ENCODE measurements around the gene ABI3BP.
"Not testable (repeated sequence)": the region's sequence is repeated elsewhere in the genome, so short reads cannot be mapped to it uniquely, and the experiment has no call there.

Gene ABI3BP, protein sequence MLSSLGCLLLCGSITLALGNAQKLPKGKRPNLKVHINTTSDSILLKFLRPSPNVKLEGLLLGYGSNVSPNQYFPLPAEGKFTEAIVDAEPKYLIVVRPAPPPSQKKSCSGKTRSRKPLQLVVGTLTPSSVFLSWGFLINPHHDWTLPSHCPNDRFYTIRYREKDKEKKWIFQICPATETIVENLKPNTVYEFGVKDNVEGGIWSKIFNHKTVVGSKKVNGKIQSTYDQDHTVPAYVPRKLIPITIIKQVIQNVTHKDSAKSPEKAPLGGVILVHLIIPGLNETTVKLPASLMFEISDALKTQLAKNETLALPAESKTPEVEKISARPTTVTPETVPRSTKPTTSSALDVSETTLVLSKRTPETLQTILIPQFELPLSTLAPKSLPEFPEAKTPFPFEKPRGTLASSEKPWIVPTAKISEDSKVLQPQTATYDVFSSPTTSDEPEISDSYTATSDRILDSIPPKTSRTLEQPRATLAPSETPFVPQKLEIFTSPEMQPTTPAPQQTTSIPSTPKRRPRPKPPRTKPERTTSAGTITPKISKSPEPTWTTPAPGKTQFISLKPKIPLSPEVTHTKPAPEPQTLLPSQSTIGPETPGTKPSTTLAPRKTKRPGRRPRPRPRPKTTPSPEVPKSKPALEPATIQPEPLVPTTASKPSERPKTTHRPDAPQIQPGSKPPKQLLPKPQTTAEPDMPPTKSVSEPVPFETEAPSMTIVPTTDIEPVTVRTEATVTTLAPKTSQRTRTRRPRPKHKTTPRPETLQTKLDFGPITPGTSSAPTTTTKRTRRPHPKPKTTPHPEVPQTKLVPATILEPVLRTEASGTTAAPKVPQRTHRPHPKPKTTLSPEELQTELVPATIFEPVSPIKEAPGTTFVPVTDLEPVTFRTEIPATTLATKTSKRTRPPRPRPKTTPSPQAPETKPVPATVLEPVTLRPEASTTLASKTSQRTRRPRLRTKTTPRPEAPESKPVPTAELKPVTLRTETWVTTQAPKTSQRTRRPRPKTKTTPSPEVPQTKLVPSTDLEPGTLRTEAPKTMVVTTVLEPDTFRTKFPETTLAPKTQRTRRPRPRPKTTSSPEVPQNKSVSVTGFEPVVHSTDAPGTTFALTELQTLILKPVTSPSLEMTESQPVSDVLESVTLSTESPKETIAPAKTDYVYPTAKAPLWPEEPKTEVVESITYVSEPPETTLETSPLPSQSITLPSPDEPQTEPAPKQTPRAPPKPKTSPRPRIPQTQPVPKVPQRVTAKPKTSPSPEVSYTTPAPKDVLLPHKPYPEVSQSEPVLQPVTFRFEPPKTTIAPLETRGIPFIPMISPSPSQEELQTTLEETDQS (N-terminal part only)

DNA sequence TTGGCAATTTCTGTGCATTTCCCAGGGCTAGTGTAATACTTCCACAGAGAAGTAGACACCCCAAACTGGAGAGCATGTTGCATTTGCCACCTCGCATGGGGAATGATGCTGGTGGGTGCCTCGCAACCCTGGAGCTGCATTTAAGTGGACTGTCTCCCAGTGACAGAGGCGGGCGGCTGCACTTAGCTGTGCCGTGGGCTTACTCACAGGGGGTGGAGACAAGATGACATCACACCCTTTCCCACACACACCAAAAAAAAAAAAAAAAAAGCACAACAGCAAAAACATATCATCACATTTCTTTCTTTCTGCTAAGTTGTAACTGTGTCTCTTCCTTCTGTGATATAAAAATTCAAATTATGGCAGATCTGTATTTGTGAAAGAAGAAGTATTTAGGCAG is at the start of gene ABI3BP:
Gene ABI3BP (minus strand): TSS at position 113 of the 400 bp plus-strand sequence. CDS start 37 bp downstream, at position 76.
- DNase-seq (ENCODE audit: low read depth, low spot score), result peak; percentile 83

DNA sequence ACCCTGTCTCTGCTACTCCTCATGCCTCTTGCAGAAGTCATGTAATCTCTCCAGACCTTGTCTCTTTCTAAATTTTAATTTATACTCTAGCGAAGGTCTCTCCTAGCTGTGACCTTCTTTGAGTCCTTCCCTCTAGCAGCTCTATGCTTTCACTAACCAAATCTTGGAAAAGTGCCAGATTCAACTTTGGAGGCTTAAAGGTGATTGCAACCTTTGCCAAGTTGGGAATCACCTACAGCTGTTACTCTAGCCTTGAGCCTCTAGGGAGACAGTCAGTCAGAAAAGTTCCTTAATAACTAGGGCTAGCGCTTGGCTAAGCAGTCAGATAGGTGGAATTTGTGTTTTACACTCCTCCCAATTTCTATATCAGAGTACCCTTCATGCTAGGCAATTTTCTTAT is 46.1 kb upstream of the ABI3BP start:
- DNase-seq (ENCODE audit: low read depth, low spot score), result no peak

DNA sequence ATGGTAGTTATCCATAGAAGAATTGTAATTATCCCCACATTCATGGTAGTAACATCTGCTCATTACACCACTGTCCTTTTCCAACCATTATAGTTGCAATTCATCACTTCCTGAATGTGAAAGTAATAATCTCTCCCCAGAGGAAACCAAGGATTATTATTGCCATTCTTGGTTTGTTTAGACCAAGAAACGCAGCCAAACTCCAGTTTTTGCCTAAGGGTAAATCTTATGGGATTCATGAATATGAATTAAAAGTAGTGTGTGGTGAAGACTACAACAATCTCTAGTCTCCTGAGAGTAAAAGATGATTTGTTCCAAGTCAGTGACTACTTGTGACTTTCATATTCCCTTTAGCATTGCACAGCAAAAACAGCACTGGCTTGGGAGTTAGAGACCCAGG is 45.7 kb upstream of the ABI3BP start:
- no peak for DNase-seq (ENCODE audit: low read depth, low spot score)

DNA sequence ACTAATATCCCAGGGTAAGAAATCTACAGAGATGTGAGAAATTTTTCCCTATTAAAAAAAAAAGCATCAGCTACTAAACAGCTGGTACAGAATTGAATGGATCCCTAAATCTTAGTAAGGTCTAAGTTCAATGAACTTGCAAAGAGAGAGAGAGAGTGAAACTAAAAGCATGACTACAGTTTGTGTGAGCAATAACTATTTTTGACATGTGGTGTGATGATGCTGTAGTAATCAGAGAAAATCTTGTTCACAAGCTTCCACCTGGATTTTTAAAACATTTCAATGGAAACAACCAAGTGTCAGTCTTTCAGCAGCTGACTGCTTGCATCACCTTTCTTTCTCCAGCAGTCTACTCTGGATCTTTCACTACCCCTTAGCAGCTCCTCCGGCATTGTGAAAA is 45.2 kb upstream of the ABI3BP start:
- DNase-seq (ENCODE audit: low read depth, low spot score), result no peak

DNA sequence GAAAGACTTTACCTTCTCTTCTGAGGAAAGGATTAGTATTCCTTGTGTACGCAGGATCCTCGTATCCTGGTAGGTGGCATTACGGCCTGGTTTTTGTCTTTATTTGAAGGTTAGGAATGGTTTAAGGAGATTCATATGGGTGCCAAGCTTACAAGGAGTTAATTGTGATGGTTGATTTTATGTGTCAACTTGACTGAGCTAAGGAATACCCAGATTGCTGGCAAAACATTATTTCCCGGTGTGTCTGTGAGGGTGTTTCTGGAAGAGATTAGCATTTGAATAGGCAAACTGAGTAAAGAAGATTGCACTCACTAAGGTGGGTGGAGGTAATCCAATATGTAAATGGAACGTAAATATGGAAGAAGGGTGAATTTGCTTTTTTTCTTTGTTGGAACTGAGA is 44.4 kb upstream of the ABI3BP start:
- DNase-seq (ENCODE audit: low read depth, low spot score), result no peak

DNA sequence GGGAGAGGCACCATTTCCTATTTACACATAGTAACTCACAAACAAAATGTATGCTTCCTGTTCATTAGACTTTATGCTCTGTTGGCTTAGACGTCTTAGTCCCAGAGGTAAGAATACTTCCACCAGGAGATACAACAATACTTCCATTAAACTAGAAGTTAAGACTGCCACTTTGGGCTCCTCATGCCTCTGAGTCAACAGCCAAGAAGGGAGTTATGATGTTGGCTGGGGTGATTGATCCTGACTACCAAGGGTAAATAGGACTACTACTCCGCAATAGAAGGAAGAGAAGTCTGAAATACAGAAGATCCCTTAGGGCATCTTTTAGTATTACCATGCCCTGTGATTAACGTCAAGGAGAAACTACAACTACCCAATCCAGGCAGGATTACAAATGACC is 43.5 kb upstream of the ABI3BP start:
- no peak for DNase-seq (ENCODE audit: low read depth, low spot score)

DNA sequence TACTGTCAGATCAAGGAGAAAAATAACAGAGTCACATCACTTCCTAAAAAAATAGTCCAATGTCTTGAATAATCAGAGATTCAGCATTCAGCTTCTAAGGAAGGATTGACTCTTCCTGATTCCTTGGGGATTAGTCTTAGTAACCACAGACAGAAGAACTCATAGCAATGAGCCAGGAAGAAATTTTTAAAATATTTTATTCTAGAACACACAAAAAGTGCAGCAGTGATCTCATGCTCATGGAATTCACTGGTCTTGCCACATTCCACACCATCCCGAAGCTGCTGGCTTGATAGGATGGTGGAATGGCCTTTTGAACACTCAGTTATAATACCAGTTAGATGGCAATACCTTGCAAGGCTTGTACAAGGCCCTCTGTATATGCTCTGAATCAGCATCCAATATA is 43.0 kb upstream of the ABI3BP start:
- peak; percentile 96 for DNase-seq (ENCODE audit: low read depth, low spot score)

DNA sequence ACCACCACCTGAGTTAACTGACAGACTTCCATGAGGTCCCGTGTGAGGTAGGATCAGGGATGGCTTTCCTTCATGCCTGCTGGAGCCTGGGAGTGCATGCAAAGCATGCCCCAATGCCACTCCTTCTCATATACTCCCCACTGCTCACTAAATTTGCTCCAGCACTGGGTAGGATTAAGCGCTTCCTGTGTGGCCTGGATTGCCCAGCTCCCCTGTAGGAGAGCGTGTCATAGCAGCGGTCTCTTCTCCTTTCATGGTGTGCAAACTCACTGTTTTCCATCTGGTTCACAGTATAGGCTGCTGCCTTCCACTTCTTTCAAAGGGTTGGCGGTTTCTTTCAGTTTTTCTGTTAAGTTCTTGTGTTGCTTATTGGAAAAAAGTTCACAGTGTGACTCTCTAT is 34.1 kb upstream of the ABI3BP start:
- DNase-seq (ENCODE audit: low read depth, low spot score), result no peak

DNA sequence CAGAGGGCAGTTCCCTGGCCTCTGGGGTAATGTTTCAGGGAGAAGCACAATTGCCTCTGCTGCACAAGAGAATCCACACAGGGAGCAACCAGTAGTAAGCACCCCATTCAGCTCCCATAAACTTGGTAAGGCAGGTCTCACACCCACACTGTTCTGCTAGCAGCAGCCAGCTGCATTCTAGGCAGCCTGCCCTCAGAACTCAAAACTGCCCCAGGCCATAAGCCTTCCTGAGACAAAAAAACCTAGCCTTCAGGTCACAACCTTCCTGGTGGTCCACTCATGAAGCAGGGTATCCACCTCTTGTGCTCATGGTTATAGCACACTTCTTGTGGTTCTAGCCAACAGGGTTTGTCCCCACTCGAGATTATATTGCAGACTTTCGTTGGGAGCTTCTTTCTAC is 33.7 kb upstream of the ABI3BP start:
- no peak for DNase-seq (ENCODE audit: low read depth, low spot score)

DNA sequence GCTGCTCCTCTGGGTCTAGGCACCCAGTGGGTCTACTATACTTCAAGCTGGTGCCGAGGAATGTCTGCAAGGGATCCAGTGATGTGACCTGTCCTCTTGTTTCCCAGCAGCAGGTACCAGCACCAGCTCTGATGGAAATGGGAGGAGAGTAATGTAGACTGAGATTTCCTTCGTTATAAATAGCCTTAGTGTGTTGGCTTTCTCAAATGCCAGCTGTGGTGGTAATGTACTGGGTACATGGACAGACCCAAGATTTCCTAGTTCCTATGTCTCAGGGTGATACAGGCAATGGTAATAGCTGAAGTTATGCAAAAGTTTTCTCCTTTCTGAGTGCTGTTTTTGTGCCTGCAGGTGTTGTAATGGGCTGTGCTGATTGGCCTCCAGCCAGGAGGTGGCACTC is 33.0 kb upstream of the ABI3BP start:
- no peak for DNase-seq (ENCODE audit: low read depth, low spot score)

DNA sequence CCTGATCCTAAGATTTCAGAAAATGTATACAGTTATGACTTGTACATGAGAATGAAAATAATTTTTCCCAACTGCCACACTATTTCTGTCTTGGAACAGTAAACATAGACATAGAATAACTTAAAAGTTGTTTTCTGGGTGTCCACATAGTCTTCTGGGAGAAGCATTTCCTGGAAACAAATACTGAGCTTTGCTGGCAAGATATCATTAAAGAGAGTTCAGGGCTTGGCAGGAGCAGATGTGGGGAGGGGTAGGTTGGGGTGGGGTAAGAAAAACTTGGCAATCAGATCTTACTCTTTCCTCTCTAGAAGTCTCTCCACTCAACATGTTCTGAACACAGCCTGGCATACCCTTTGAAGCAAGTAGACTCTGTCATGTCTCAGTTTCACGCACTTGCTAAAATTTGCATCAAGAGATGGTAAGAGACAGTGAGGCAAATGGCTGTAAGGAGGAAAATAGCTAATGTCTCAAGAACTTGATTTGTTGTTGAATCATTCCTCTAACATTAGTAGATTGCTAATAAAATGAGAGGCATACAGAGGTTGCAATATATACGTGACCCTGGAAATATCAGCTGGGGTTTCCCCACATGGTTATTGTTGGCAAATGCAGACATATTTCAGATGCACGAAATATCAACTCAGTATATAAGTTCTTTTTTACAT is 27.3 kb upstream of the ABI3BP start:
- no peak for DNase-seq (ENCODE audit: low read depth, low spot score)

DNA sequence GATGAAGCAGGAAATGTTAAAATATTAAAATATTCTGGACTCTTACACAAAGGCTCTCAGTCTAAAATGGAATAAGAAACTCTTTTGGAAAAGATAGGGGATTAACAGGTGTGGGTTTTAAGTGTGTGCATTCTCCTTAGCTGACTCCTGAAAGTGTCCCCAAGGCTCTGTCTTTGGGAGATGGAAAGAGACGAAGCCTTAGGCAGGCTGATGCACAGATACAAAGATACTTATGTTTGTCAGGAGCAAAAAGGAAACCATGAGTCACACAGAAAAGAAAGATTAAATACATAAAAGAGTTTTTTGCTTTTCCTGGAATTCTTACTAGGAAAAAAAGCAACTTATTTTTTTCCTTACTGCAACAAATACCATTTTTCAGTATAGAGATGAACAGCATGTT is 23.8 kb upstream of the ABI3BP start:
- DNase-seq (ENCODE audit: low read depth, low spot score), result no peak

DNA sequence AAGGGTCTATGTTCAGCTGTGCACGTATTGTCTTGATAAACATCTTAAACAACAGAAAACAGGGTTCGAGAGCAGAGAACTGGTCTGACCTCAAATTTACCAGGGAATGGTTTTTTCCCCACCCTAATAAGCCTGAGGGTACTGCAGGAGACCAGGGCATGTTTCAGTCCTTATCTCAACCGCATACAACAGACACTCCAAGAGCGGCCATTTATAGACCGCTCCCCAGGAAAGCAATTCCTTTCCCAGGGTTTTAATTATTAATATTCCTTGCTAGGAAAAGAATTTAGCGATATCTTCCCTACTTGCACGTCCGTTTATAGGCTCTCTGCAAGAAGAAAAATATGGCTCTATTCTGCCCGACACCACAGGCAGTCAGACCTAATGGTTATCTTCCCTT is 19.1 kb upstream of the ABI3BP start:
- not testable (repeated sequence) for DNase-seq (ENCODE audit: low read depth, low spot score)

DNA sequence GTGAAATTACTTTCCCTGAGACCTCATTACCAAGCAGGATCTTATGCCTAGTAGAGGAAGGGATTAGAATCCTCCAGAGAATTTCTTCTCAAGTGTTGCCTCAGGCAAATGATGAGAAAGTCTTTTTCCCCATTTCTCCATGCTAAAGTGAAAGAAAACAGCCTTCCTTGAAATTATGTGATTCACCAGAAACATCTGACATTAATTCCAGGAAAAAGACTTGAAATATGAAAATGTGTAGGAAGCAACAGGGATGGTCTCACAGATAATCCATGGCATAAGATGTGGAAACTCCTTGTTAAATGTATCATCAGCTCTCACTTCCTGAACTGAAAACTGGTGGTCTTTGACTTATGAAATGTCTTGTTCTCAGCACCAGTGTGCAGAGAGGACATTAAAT is 17.9 kb upstream of the ABI3BP start:
- no peak for DNase-seq (ENCODE audit: low read depth, low spot score)

DNA sequence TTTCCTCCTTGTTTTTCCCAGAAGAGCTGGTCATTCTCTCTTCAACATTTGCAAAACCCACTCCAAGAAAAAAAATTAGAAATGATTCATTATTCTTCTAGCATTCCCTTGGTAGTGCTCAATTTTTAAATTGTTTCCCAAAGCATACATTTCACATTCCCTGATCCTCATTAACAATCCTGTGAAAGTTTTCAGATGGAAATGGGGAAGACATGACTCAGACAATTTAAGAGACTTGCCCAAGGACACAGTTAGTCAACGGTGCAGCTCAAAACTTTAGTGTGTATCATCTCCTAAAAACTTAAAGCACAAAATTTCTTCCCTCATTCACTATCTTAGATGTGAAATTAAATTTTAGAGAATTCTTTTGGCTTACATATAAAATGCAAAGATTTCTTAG is 17.1 kb upstream of the ABI3BP start:
- DNase-seq (ENCODE audit: low read depth, low spot score), result no peak

DNA sequence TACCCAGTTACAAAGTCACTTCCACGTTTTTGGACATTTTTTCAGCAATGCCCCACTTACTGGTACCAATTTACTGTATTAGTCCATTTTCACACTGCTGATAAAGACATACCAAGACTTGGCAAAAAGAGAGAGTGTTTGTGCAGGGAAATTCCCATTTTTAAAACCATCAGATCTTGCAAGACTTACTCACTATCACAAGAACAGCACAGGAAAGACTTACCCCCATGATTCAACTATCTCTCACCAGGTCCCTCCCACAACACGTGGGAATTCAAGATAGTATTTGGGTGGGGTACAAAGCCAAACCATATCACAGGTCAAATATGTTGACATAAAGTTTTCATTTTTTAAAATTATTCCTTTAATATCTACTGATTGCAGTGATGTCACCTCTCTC is 16.2 kb upstream of the ABI3BP start:
- no peak for DNase-seq (ENCODE audit: low read depth, low spot score)

DNA sequence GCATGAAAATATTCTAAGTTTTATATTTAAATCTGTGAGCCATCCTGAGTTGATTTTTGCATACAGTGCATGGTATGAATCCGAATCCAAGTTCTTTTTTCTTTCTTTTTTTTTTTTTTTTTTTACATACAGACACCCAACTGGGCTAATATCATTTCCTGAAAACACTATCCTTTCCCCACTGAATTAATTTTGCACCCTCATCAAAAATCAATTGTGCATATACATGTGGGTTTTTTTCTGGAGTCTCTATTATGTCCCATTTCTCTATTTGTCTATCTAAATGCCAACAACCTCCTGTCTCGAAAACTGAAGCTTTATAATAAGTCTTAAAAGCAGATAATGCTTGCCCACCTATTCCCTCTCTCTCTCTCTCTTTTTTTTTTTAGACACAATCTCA is 5.9 kb upstream of the ABI3BP start:
- DNase-seq (ENCODE audit: low read depth, low spot score), result no peak

DNA sequence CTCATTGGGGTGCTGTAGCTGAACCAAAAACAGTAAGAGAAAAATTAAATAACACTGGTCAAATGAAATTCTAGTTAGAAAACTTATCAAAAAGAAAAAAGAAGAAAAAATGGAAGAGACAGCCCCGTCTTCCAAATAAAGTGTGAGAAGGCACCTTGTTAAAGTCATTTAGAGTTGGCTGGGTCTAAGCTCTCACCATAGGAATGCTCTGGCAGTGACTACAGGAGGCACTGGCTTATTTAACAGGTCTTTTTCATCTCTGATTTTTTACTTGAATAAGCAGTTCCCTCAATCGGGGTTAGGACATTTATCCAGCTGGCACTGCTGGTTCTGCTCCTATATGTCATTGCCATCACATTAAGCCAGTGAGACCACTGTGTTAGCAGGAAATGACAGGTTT is 1.6 kb upstream of the ABI3BP start:
- DNase-seq (ENCODE audit: low read depth, low spot score), result no peak

DNA sequence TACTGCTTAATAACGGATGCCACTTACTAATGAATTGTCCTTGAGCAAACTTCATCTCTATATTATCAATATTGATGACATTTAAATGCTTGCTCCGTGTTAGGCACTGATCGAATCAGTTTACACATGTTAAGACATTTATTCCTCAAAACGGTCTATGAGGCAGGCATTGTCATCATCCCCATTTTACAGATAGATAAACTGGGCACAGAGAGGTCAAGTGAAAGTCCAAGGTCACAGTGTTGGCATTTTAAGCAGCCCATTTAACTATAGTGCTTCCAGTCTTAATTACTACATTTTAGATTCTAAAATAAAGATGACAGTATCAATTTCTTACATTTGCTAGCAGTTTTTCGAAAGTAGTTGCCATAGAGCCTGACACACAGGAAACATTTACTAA is 966 bp upstream of the ABI3BP start:
- DNase-seq (ENCODE audit: low read depth, low spot score), result no peak

DNA sequence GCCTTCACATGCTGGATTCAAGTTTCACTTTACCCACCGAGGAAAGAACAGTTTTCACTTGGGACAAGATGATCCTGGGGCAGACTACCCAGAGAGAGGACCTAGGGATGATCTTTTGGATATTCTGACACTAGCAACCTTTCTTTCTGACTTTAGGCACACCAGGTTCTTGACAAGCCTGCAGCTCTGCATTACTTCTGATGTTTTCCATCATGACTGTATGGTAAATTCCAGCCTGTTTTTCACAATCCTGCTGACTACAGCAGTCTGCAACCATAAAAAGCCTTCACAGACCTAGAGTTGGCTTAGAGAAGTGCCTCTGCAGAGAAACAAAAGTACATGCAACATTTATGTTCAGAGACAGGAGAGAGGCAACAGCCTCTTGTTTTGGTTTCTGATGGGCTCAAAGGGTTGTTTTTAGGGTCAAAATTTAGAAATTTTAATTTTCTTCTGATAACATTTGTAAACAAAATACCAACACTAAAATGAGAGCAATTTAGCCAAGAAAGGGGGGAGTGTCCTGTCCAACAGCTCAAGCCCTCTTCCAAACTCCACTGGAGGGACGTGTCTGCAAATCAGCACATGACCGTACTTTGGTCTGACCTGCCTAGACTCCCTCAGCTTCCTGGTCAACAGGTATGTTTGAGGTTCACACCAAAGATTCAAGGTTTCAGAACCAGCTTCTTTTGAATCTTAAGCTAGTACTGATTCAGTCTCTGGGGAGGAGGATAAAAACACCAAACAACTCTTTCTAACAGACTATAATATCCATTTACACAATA is 799 bp downstream of the ABI3BP start:
- DNase-seq (ENCODE audit: low read depth, low spot score), result peak; percentile 14

DNA sequence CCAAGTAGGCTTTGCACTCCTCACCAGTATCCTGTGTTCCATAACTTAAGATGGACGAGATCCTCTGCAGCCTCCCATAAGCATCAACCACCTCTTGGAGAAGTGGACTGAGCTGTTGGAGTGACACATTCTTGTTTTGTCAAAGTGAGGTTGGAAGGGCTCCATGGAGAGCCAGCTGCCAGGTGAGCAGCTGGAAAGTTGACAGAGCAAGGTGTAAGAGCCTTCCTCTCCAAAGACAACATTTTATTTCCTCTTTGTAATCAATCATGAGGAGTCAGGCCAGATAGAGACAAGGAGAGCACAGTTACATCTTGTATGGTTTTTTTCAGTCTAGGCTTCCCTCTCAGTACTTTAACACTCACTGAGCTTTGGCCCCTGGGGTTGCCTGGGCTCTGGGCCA is 5.1 kb downstream of the ABI3BP start:
- no peak for DNase-seq (ENCODE audit: low read depth, low spot score)
